GOT3 (cell line): ENCODE data around the gene AGBL1.

ENCODE experiments used
- DNase-seq: peaks from one replicate; lab custom pipeline; 2025; ENCODE audit warnings: mixed read lengths; lab: John Stamatoyannopoulos, UW

The AGBL1 gene

DNA sequence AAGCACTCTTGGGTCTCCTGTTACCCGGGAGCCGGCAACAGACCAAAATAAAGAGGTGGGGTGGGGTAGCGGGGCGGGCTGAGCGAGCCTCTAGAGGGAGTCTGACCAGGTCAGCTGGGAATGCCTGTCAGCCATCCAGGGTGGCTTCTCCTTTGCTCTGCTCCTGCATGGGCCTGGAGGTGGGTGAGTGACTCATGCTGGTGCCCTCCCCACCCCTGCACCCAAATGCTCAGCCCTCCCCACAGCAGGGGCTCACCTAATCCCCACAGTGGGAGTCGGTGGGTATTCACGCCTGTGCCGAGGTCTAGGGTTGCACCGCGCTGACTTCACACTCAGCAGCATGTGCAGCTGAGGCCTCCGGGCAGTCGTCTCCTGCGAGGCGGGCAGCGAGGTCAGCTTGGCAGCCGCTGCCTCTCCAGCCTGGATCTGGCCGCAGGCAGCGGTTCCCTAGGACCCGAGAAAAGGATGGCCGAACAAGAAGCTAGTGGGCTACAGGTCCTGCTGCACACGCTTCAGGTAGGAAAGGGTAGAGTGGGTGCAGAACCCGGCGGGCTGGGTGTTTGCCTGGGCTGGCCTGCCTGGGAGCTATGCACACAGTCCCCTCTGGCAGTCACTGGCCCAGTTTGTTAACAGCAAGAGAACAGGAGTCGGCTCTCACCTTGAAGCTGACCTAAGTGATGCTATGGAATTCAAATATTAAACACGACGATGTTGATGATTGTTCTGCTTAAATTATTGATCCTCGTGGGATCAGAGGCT lies at the start of gene AGBL1:
Gene AGBL1 (plus strand): TSS at position 364 of the 759 bp plus-strand sequence.
- DNase-seq, result no peak

DNA sequence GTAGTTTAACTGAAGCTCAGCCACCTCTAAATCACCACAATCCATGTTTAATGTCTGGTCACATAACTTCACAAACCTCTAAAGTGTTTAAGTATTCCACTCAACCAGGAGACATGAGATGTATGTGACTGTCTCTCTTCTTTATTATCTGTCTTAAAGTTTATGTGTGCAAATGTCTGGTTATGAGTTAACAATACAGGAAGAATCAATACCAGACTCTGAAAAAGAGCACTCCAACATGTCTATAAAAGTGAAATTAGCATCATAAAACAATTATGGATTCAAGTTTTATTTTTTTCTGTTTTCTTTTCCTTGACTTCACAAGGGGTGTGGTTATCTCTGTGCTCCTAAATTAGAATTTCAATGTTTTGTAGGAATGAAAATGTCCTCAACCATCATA lies 44.8 kb upstream of the AGBL1 start:
- no peak for DNase-seq

DNA sequence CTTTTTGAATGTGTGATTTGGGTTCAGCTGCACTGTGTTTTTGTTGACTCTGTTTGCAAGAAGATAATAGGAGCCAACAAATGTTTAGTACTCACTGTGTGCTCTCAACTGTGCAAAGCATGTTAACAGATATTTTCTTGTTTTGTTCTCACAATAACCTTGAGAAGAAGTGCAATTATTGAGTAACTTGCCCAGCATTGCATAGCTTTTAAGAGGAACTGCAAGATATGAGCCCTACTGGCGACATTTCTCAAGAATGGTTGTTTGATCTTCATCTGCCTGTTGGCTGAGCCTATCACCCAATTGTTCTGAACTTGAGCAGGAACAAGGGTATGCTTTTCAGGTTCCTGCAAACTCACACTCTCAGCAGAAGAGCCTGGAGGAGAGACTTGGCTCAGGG lies 43.4 kb upstream of the AGBL1 start:
- DNase-seq, result no peak

DNA sequence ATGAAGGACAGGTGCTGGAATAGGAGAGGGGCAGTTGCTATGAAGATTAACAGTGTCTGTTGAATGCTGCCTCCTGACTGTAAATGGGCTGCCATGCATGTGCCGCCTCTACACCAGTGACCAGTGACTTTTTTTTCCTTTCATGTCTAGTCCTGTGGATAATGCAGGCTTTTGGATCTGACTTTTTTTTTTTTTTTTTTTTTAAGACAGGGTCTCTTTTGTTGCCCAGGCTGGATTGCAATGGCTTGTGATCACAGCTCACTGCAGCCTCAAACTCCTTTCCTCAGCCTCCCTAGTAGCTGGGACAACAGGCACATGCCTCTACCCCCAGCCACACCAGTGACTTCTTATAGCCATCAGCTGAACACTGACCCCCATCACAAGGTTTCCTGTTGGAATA lies 41.2 kb upstream of the AGBL1 start:
- DNase-seq, result no peak

DNA sequence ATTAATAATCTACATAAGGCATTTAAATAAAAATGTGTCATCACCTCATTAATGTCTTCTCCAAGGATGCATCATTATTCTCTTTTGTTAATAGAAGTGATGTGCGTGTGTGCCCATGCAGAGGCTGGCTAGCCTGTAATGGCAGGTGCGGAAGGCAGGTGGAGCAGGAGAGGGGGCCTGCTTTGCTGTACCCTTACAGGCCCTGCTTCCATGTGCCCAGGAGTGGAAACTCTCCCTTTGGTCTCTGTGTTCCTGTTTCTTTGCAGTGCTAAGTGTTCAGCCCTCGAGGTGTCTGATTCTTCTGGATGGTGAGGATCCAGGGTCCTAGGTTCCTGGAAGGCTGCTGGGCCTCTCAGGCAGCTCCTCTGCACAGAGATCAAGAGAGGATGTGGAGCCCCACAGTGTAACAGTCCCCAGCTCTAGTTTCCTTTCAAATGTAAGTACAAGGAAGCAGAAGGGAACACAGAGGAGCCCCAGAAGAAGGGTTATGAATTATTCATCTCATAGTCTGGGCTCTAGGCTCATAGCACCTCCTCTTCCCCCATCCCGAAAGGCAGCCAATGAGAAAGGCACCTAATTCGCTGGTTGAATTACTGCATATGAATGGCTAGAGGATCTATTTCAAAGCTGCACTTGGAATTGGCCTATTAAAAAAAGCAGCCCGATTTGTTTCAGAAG lies 39.2 kb upstream of the AGBL1 start:
- DNase-seq, result no peak

DNA sequence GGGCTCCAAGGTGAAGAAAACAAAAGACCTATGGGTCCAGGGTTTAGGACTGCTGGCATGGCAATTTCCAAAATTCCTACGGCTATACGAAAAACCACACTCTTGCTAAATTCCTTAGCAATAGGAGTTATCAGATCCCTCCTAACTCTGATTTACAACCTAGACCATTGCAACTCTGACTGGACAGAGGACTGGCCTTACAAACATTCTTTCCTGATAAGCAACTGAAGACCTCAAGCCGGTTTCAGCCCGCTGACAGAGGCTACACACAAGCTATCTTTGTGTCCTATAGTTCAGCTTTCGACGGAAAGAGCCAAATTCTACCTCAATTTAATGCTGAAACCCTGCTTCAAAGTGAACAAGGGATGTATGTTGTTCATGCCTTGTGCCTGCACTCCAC lies 38.3 kb upstream of the AGBL1 start:
- no peak for DNase-seq

DNA sequence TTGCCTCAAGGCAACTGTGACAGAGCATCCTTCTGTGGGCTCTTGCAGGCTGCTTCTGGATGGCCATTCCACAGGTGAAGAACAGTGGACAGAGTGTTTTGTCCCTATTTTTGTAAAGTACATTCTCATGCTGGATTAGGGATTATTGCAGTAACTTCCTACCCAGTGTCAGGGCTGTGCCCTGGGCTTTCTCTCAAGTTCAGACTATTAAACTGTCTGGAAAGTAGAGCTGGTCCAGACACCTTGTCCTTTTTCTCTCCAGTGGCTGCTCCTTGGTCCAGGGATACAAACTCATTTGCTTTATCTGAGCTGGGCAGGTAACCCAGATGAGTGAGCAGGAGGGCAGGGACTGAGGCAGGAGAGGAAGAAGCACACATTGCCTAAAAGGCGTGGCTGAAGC lies 37.4 kb upstream of the AGBL1 start:
- no peak for DNase-seq

DNA sequence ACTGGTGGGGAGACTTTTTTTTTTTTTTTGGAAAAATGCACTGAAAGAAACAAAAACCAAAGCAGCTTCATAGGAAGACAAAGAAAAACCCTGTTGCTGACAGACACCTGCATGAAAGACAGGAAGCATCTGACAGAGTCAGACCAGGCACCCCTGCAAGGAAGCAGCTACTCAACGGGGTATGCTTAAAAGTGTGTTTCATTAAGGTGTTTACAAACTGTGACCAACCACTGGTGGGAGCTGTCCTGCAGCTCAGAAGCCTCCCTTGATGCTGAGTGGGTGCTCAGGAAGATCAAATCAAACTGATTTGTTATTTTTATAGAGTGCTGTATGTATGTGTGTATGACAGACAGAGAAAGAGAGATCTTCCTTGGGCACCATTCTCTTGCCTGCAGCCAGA lies 34.7 kb upstream of the AGBL1 start:
- no peak for DNase-seq

DNA sequence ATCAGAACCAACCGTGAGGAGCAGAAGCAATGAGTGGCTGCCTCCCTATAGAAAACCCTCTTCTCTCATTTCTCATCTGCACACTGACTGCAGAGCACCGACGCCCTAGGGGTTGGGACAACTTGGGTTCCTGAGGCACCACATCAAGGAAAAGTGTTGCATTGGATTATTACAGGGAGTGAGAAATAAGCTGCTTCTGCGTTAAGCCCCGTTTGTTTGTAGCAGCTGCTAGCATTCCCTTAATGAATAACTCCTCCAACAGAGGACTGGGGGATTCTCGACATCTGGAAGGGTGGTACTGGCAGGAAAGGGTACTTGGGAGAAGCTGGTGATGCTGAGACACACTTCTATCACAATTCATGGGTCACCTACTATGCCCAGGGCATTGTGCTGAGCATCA lies 25.3 kb upstream of the AGBL1 start:
- no peak for DNase-seq

DNA sequence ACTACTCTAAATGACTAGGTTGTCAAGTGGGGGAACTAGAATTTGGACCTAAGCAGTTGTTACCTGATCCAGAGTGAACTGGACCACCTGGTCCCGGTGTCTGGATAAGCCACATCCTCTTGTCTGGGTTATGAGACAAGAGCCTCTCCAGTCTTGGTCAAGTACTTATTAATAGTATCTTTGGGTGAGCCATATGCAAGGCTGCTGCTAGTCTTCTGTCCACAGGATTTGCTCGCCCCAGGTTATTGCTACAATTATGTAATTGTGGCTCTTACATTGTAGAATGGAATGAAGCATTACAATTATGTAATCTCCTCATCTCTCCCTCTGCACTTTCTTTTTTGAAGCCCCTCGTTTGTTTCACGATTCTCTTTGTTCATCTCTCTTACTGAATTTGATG lies 24.0 kb upstream of the AGBL1 start:
- no peak for DNase-seq

DNA sequence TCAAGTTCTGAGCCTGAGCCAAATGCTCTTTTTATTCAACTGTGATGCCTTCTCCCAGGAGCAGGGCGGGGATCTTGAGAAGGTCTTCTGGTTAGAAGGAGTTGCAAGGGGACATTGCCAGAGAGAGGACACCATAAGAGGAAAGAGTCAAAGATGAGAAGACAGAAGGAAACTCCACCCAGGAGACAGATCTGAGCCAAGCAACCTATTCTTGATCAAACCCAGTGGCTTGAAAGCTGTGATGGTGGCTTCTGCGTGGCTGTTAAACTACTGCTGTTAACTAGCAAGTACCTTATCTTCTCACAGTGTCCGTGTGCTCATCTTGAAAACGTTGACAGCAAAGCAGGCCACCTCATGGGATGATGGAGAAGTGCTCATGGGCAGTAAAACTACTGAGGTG lies 19.8 kb upstream of the AGBL1 start:
- DNase-seq, result no peak

DNA sequence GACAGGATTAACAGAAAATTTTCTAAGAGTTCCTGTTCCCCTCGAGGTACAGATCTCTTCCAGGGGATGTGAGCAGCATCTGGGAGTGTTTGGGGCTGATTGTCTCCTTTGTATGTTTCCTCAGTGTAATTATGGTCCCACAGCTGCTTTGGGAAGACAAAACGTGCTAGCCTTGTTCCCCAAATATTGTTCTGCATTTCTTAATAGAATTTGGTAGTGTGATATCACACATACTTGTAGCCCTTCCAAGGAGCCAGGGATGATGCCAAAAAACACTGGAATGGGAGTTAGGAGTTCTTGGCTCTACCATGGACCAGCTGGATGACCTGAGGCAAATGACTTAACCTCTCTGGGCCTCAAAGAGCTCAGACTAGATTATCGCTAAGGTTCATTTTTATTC lies 19.0 kb upstream of the AGBL1 start:
- DNase-seq, result no peak

DNA sequence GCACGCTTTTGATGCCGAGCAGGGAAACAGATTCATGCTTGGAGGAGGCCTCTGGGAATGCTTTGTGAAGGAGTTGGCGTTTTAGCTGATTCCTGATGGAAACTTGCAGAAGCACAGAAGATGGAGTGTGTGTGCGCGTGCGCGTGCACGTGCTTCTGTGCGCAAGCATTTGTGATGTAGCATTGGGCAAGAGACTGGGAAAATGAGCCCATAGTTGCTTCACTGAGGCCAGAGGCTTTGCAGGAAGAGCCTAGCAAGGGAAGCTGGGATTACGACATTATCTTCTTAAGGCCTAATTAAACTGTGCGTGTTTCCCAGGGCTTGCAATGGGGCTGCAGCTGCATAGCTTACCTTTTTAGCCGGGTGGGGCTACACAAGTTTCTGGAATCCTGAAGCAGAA lies 18.1 kb upstream of the AGBL1 start:
- no peak for DNase-seq

DNA sequence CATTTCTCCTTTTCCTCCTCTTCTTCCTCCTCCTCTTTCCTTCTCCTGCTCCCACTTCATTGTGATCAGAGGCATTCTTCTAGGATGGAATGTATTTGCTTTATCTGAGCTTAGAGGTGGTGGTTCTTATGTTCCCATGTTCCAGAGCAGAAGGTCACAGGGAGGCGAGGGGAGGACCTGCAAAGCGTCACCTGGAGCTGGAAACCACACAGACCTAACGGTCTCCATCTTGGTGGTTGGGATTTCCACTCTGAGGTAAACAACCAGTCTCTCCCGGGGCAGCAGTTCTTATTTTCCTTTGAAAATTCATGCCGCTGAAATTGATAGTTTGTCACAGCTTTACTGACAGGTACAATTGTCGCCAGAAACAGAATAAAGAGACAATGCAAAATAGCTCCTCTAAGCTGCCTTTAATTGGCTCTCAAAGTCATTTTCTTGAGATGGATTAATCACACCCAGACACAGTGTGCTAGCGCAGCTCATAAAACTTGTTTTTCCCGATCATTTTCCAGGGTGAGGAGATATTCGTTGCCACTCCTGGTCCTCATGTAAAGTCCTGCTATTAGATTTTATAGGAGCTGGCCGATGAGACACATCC lies 16.9 kb upstream of the AGBL1 start:
- no peak for DNase-seq

DNA sequence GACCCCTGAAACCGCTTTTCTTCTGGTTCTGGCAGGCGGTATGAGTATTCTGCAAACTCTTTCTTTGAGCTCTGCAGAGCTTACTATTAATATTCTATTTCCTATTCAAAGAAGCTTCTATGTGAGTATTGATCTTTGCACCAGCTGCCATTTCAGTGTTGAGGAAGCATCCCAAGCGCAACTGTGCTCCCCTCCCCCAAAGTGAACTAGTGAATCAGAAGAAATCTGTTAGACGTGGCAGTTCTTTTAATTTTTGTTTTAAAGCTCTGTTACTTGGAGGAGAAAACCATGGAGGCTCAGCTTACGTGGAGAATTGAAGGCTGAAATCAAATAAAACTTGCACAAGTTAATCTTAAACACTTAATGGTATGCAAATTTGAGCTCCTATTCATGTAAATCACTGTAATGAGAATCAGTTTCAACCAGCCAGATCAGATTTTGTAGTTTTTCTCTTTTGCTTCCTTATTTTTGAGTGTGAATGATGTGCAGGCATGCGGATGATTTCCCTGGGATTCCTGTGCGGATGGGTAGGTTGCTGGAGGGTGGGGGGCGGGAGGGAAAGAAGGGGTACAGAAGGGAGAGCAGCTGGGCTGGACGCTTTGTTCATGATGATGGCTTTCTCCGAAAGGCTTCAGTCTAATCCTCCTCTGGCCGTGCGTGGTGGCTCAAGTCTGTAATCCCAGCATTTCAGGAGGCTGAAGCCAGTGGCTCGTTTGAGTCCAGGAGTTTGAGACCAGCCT lies 16.1 kb upstream of the AGBL1 start:
- no peak for DNase-seq

DNA sequence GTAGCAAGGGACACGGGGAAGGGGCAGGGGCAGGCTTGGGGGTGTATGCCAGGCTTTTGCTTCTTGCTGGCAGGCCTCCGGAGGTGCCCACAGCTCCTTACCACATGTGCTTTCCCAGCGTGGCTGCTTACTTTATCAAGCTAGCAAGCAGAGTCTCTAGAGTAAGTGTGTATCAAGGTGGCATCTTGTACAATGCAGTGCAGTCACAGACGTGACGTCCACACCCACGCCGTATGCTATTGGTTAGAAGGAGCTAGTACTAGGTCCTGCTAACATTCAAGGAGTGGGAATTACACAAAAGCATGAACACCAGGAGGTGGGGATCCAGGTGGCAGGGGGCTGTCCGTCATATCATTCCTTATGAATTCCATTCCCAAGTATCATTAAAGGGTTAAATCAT lies 15.3 kb upstream of the AGBL1 start:
- DNase-seq, result no peak

DNA sequence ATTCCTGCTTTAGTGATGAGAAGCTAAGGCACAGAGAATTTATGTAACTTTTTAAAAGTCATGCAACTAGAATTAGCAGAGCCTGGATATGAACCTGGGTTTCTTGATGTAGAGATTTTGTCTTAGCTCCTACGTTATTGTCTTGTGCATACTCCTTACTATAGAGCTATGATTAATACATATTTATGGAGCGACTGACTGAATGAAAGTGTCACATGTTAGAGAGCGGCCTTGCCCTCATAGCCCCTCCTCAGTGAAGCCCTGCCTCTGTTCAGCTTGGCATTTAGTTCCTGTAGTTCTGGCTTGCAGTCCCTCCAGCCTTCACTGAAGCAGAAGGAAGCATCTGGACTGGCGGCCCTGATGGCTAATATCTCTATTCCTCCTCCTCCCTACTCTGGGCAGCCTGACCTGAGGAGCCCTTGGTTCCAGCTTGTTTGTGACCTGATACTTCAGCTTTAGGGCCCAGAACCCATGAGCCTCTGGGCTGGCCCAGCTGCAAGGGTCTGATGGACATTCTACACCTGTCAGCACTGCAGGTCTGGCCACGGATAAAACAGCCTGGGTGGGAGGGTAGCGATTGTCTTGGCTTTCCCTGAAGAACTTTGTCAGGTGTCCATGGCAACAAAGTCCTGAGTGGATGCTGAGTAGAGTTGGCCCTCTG lies 13.4 kb upstream of the AGBL1 start:
- DNase-seq, result no peak

DNA sequence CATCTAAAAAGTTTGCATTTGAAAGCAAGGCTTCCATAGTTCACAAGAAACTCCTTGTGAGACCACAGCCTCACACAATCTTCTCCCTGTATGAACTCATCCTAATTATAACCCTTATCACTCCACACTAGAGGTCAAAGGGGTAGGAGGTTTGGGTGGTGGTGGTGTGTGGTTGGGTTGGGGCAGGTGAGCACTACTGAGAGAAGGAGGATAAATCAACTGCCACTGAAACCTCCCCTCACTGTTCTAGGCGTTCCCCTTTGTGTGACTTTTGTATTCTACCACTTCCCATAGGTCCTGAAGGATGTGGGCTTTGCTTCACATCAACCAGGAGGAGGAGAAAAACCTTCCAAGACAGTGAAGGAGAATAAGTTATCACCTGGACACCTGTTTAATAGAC lies 6.4 kb upstream of the AGBL1 start:
- no peak for DNase-seq

DNA sequence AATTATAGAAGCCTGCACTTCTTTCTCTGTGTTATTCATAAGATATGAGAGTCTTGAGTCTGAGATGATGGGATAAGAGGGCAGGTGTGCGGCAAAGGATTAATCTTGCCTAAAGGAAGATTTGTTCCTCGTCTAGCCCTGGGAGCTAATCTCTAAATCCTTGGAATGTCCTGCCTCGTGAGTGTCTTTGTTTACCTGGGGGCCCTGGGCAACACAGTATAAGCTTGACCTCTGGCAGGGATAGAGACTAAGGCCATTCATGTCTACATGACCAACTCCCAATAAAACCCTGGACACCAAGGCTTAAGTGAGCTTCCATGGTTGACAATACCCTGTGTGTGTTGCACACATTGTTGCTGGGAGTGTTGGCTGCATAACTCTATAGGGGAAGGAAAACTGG lies 3.2 kb upstream of the AGBL1 start:
- DNase-seq, result no peak

DNA sequence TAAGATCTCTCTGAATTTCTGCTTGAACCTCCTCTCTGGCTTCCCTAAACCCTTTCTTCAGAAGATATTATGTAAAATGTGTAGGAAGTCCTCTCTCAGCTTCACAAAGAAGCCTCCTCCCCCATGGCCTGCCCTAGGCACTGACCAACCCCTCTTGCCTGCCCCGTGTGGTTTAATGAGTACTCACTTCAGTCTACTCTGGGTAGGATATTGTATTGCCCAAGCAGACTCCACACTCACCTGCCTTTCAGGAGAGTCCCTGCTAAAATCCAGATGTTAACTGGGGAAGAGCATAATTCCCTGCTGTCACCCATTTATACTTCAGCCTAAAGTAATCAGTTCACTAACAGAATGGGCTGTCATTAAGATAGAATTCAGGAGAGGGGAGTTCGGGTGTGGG lies 2.6 kb upstream of the AGBL1 start:
- DNase-seq, result no peak

DNA sequence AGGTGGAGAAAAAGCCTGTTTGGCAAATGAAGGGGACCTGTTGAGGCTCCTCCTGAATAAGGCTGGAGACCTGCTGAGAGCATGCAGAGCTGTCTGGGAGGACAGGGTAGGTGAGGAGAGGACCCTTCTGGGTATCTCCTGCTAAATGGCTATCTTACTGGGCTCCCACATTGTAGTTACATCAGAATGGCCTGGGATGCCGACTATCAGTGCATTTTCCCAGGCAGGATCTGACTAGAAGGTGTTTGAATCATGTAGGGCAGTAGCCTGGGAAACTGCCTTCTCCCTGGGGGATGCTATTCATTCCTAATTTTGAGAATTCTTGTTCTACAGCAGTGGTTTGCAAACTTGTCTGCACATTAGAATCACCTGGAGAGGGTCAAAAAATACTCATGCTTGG lies 631 bp downstream of the AGBL1 start:
- DNase-seq, result no peak
